Endothelial cell of umbilical vein (primary cell): Measurements from ENCODE around the gene FOXP1. TPM values are rescaled to one million over a fixed set of nuclear protein-coding genes. Genes with fewer than 3 reads are reported as not detected.

Source experiments
- BruUV-seq: library from RNA; stranded (reverse); fragments of 400-500 nt; replicated peaks from 2 replicates; lab custom pipeline; 2021; lab: Mats Ljungman, UMichigan
- CTCF ChIA-PET: fragments of 300-600, 350-600 bp; sonication (Branson Sonifier 250); formaldehyde crosslinking; loops from one replicate; lab custom pipeline; 2021; ENCODE audit warnings: antibody characterized with exemption, inconsistent platforms; lab: Charles Lee
- POLR2A ChIA-PET: fragments of 300-600, 350-600 bp; sonication (Branson Sonifier 250); formaldehyde crosslinking; loops from one replicate; lab custom pipeline; 2021; ENCODE audit warnings: antibody characterized with exemption, inconsistent platforms; lab: Charles Lee
- DNase-seq: peaks from one replicate; pipeline ENCODE4 v3.0.0-alpha.2; 2011; ENCODE audit warnings: low read depth, low spot score
- FAIRE-seq: peaks from 2 replicates; lab custom pipeline; 2011; peaks lifted over from hg19 to GRCh38; lab: Jason Lieb, UNC
- H2AFZ ChIP-seq: 2 replicates; pipeline ENCODE4 v1.6.0; 2012; ENCODE audit warnings: low read depth, low read length, control low read depth, inconsistent platforms
- H3K27ac ChIP-seq: 2 replicates; pipeline ENCODE4 v1.5.1; 2011; ENCODE audit warnings: low read depth, mild to moderate bottlenecking, control low read depth, low read length, moderate library complexity; ENCODE audit not compliant: insufficient read depth
- H3K27me3 ChIP-seq, 2 experiments: 2 replicates each; pipeline versions ENCODE4 v1.6.0 to v1.6.1; 2011; ENCODE audit warnings: low read length in 2 of 2, mixed read lengths in 1 of 2; ENCODE audit not compliant: control insufficient read depth in 2 of 2, insufficient read depth in 2 of 2
- H3K36me3 ChIP-seq, 2 experiments: 2 replicates in 1 of 2; 3 replicates in 1 of 2; pipeline ENCODE4 v1.5.1; 2011; ENCODE audit warnings: low read length in 2 of 2, mild to moderate bottlenecking in 1 of 2, moderate library complexity in 1 of 2; ENCODE audit not compliant: control insufficient read depth in 2 of 2, insufficient read depth in 2 of 2; ENCODE audit errors: extremely low read depth in 1 of 2
- H3K4me1 ChIP-seq: 3 replicates; pipeline ENCODE4 v1.5.1; 2011; ENCODE audit warnings: mild to moderate bottlenecking, low read length; ENCODE audit not compliant: control insufficient read depth, insufficient read depth; ENCODE audit errors: extremely low read depth
- H3K4me2 ChIP-seq: 2 replicates; pipeline ENCODE4 v1.6.1; 2011; ENCODE audit warnings: low read length, control low read depth, mixed read lengths; ENCODE audit not compliant: insufficient read depth
- H3K4me3 ChIP-seq, 3 experiments: fragments of 200-600 bp in 1 of 3; sonication (generic), shearing (Covaris generic) in 1 of 3; replicated peaks in 1 of 3; 2 replicates each; pipeline ENCODE4 v1.5.1; 2011 to 2016; ENCODE audit warnings: control low read depth in 3 of 3, low read length in 3 of 3, mild to moderate bottlenecking in 2 of 3, inconsistent platforms in 1 of 3, low read depth in 1 of 3, moderate library complexity in 1 of 3; ENCODE audit not compliant: insufficient read depth in 1 of 3
- H3K79me2 ChIP-seq: 2 replicates; pipeline ENCODE4 v1.6.0; 2012; ENCODE audit warnings: low read length, inconsistent platforms; ENCODE audit not compliant: control insufficient read depth, insufficient read depth
- H3K9ac ChIP-seq: replicated peaks from 2 replicates; pipeline ENCODE3; 2011; ENCODE audit warnings: low read length, control low read depth; ENCODE audit not compliant: insufficient read depth; ENCODE audit errors: extremely low read depth
- H3K9me1 ChIP-seq: replicated peaks from 3 replicates; pipeline ENCODE4 v1.6.0; 2011; ENCODE audit warnings: mild to moderate bottlenecking, low read length; ENCODE audit not compliant: control insufficient read depth, insufficient read depth; ENCODE audit errors: extremely low read depth
- H3K9me3 ChIP-seq: replicated peaks from 2 replicates; pipeline ENCODE4 v1.5.1; 2012; ENCODE audit warnings: low read length, inconsistent platforms; ENCODE audit not compliant: control insufficient read depth, insufficient read depth
- H4K20me1 ChIP-seq: replicated peaks from 2 replicates; pipeline ENCODE3; 2011; ENCODE audit warnings: mild to moderate bottlenecking, low read length; ENCODE audit not compliant: control insufficient read depth, insufficient read depth; ENCODE audit errors: extremely low read depth
- CTCF ChIP-seq, 2 donors: IDR thresholded peaks; 1 replicate in 1 of 2; 2 replicates in 1 of 2; pipeline ENCODE4 v1.5.1; 2011; ENCODE audit warnings: low read length in 2 of 2, mild to moderate bottlenecking in 2 of 2, moderate library complexity in 2 of 2, control low read depth in 1 of 2, inconsistent platforms in 1 of 2, low read depth in 1 of 2; ENCODE audit not compliant: insufficient read depth in 1 of 2; ENCODE audit errors: extremely low read depth in 1 of 2
- EZH2 ChIP-seq: IDR thresholded peaks from 2 replicates; pipeline ENCODE4 v1.6.1; 2012; ENCODE audit warnings: borderline replicate concordance, low read depth, mild to moderate bottlenecking, moderate library complexity, low read length, inconsistent platforms; ENCODE audit not compliant: severe bottlenecking
- FOS ChIP-seq: IDR thresholded peaks from 2 replicates; pipeline ENCODE4 v1.6.1; 2011; ENCODE audit warnings: mild to moderate bottlenecking, low read length, moderate library complexity, borderline replicate concordance; ENCODE audit not compliant: insufficient read depth
- GATA2 ChIP-seq: IDR thresholded peaks from 2 replicates; pipeline ENCODE4 v1.7.0; 2011; ENCODE audit warnings: low read depth, mild to moderate bottlenecking, moderate library complexity, mixed read lengths, low read length; ENCODE audit not compliant: insufficient read length, insufficient read depth
- JUN ChIP-seq: IDR thresholded peaks from 2 replicates; pipeline ENCODE4 v1.6.1; 2011; ENCODE audit warnings: borderline replicate concordance, low read depth; ENCODE audit not compliant: insufficient read length, insufficient read depth
- MAX ChIP-seq: IDR thresholded peaks from 2 replicates; pipeline ENCODE4 v1.6.1; 2011; ENCODE audit not compliant: insufficient read depth, insufficient read length
- MYC ChIP-seq: IDR thresholded peaks from one replicate; pipeline ENCODE4 v1.6.1; 2011; ENCODE audit warnings: mild to moderate bottlenecking, low read depth, low read length
- POLR2A ChIP-seq: IDR thresholded peaks from 2 replicates; pipeline ENCODE4 v1.6.1; 2012; ENCODE audit warnings: low read depth, mild to moderate bottlenecking, control low read depth, low read length
- POLR2AphosphoS5 ChIP-seq: IDR thresholded peaks from 2 replicates; pipeline ENCODE4 v1.6.1; 2012; ENCODE audit warnings: low read depth, mild to moderate bottlenecking, control low read depth, low read length, moderate library complexity; ENCODE audit not compliant: insufficient read depth
- dilution Hi-C: fragments of 300-500 bp; cut with MboI; formaldehyde crosslinking; loops from one replicate; pipeline ENCODE4 v1.15.0; 2019; ENCODE audit warnings: low sequenced_read_pairs; ENCODE audit not compliant: extremely low pct_ligation_motif_present
- intact Hi-C: fragments of 100-400 bp; cut with micrococcal nuclease; formaldehyde crosslinking; loops from one replicate; pipeline ENCODE4 v1.10.0; 2022
- polyA plus RNA-seq, 4 experiments: library from polyadenylated mRNA; depleted of rRNA in 3 of 4; stranded (reverse) in 3 of 4; unstranded in 1 of 4; fragments of >200 nt; gene quantifications; 2 replicates each; pipeline versions ENCODE4 v1.2.1 to v1.2.3, GENCODE V29; 2011 to 2012; ENCODE audit warnings: missing spikeins in 1 of 4
- total RNA-seq: library from RNA; stranded (reverse); gene quantifications from 2 replicates; pipeline ENCODE4 v1.2.3, GENCODE V29; 2021

Gene FOXP1
- total and polyA plus RNA-seq, 2 donors (not counting 3 experiments of a cell fraction or from before 2014, with no cell fraction given): 41.0 to 107 TPM

- TSS peak; percentile 5 for BruUV-seq
- intact Hi-C loops: loop anchor here (1.0 to 5.0 kb wide), 5 partner anchors 44 to 354 kb away; no protein-coding TSS in a partner anchor
- Histone ChIP-seq H3K9me1 (no peaks in the 10 kb centered on the region), H4K20me1 (no peaks in the 10 kb centered on the region), H3K27me3 (no peaks in the 10 kb centered on the region), H3K9me3 (no peaks in the 10 kb centered on the region), H2AFZ (peak overlapping the region; percentile 92), H3K79me2 (peaks cover 14% of the 10 kb centered on the region), H3K27ac (peak overlapping the region; percentile 78), H3K36me3 (no peaks in the 10 kb centered on the region), H3K9ac (peak overlapping the region; percentile 88), H3K4me2 (peak overlapping the region; percentile 95), H3K4me3 (peak overlapping the region; percentile 76 to 91 (median 84)), H3K4me1 (peaks cover 50% of the 10 kb centered on the region)
- FAIRE-seq (no peak), DNase-seq (peak; percentile 42)
- POLR2A ChIA-PET: interaction anchor here (0.7 kb wide), 2 partner anchors 19 to 228 kb away, joined by 4 read pairs; no protein-coding TSS in a partner anchor
- dilution Hi-C loops: no loop called here
- TF ChIP-seq MYC: no peak
- no peak for TF ChIP-seq MAX
- no peak for TF ChIP-seq JUN
- no peak for TF ChIP-seq FOS
- no peak for TF ChIP-seq CTCF (IDR thresholded peaks at IDR 0.05; ENCODE audit: extremely low read depth in 1 of 2, insufficient read depth in 1 of 2, low read depth in 1 of 2, low read length in 2 of 2)
- TF ChIP-seq POLR2A: no peak
- TF ChIP-seq POLR2AphosphoS5: no peak
- no peak for TF ChIP-seq GATA2
- no peak for TF ChIP-seq EZH2
- CTCF ChIA-PET: interaction anchor here (0.9 to 1.6 kb wide), 5 partner anchors 43 to 184 kb away, joined by 3 to 4 read pairs (median 4); no protein-coding TSS in a partner anchor
Observed at GRCh38 chr3:71580636-71581456, 2.7 kb downstream of the FOXP1 start.
